ENCODE results near the gene FAM171A1.

The FAM171A1 gene

GRCh38 chr10:15265056-15265455 is 106.0 kb downstream of the FAM171A1 start:
- Histone ChIP-seq H4K91ac (ENCODE audit: low read depth, low read length, poor library complexity) (no peak overlapping the region), H2BK120ac (ENCODE audit: low read depth, low read length) (no peak overlapping the region), H3K9me3 (replicated peaks in 1 of 2; ENCODE audit: control insufficient read depth in 2 of 2, insufficient read depth in 1 of 2, low read depth in 1 of 2, low read length in 2 of 2) (peaks cover 9 to 12% of the 10 kb centered on the region in 2 donors), H2BK12ac (ENCODE audit: low read length) (no peak overlapping the region), H2AFZ (ENCODE audit: low read length) (no peak overlapping the region), H3K18ac (ENCODE audit: low read length) (no peak overlapping the region), H3K79me1 (ENCODE audit: low read depth, low read length) (peaks cover under 1% of the 10 kb centered on the region), H2BK15ac (ENCODE audit: low read length) (no peak overlapping the region), H3K14ac (ENCODE audit: low read length) (no peak overlapping the region), H3K27ac (replicated peaks; ENCODE audit: low read length) (no peak overlapping the region), H2AK5ac (ENCODE audit: low read depth, low read length) (no peak overlapping the region), H3K4me1 (ENCODE audit: control insufficient read depth in 2 of 2, insufficient read depth in 1 of 2, low read depth in 1 of 2, low read length in 2 of 2) (no peaks in the 10 kb centered on the region), H3K27me3 (ENCODE audit: control insufficient read depth in 3 of 3, insufficient read depth in 3 of 3, low read depth in 1 of 3, low read length in 3 of 3) (no peaks in the 10 kb centered on the region), H2BK5ac (ENCODE audit: low read length) (no peak overlapping the region), H3K4me3 (ENCODE audit: low read length in 2 of 2) (no peak overlapping the region), H3K9ac (ENCODE audit: low read depth, low read length, poor library complexity) (no peak overlapping the region), H3K4ac (ENCODE audit: low read length) (no peak overlapping the region), H3K23ac (ENCODE audit: low read depth, low read length, poor library complexity) (no peak overlapping the region), H3K36me3 (replicated peaks in 1 of 2; ENCODE audit: control insufficient read depth in 2 of 2, insufficient read depth in 2 of 2, low read length in 2 of 2) (peaks cover 10 to 32% of the 10 kb centered on the region in 2 donors), H4K8ac (ENCODE audit: low read depth, low read length) (no peak overlapping the region), H3K4me2 (ENCODE audit: insufficient read depth, low read length, poor library complexity, severe bottlenecking) (no peak overlapping the region)
- no CpG with 5 or more reads among the region's 7 CpGs for WGBS, 2 donors (ENCODE audit: extremely low coverage in 2 of 2, insufficient read length in 2 of 2, insufficient replicate concordance in 1 of 2)
- no peak for DNase-seq (ENCODE audit: low spot score)

GRCh38 chr10:15263657-15264323 is 107.3 kb downstream of the FAM171A1 start:
- H2BK15ac ChIP-seq (ENCODE audit: low read length) = no peak overlapping the region
- no peak overlapping the region for H2BK12ac ChIP-seq (ENCODE audit: low read length)
- DNase-seq (ENCODE audit: low spot score) = no peak
- H2BK5ac ChIP-seq (ENCODE audit: low read length) = no peak overlapping the region
- H3K27me3 ChIP-seq (ENCODE audit: control insufficient read depth in 3 of 3, insufficient read depth in 3 of 3, low read depth in 1 of 3, low read length in 3 of 3) = no peaks in the 10 kb centered on the region
- H2AFZ ChIP-seq (ENCODE audit: low read length) = no peak overlapping the region
- peaks cover 0 to 2% of the 10 kb centered on the region in 2 donors for H3K9me3 ChIP-seq (replicated peaks in 1 of 2; ENCODE audit: control insufficient read depth in 2 of 2, insufficient read depth in 1 of 2, low read depth in 1 of 2, low read length in 2 of 2)
- H3K4ac ChIP-seq (ENCODE audit: low read length) = no peak overlapping the region
- no peak overlapping the region for H3K4me3 ChIP-seq (ENCODE audit: low read length in 2 of 2)
- no peak overlapping the region for H3K18ac ChIP-seq (ENCODE audit: low read length)
- no peak overlapping the region for H2BK120ac ChIP-seq (ENCODE audit: low read depth, low read length)
- no peak overlapping the region for H3K9ac ChIP-seq (ENCODE audit: low read depth, low read length, poor library complexity)
- no peak overlapping the region for H2AK5ac ChIP-seq (ENCODE audit: low read depth, low read length)
- no peak overlapping the region for H3K27ac ChIP-seq (replicated peaks; ENCODE audit: low read length)
- H3K14ac ChIP-seq (ENCODE audit: low read length) = no peak overlapping the region
- peaks cover 4 to 22% of the 10 kb centered on the region in 2 donors for H3K36me3 ChIP-seq (replicated peaks in 1 of 2; ENCODE audit: control insufficient read depth in 2 of 2, insufficient read depth in 2 of 2, low read length in 2 of 2)
- no peak overlapping the region for H4K91ac ChIP-seq (ENCODE audit: low read depth, low read length, poor library complexity)
- no peak overlapping the region for H3K23ac ChIP-seq (ENCODE audit: low read depth, low read length, poor library complexity)
- no peak overlapping the region for H4K8ac ChIP-seq (ENCODE audit: low read depth, low read length)
- WGBS, 2 donors (ENCODE audit: extremely low coverage in 2 of 2, insufficient read length in 2 of 2, insufficient replicate concordance in 1 of 2) = 100% methylated on average over 5 of the region's 8 CpGs
- no peaks in the 10 kb centered on the region for H3K4me1 ChIP-seq (ENCODE audit: control insufficient read depth in 2 of 2, insufficient read depth in 1 of 2, low read depth in 1 of 2, low read length in 2 of 2)
- no peak overlapping the region for H3K4me2 ChIP-seq (ENCODE audit: insufficient read depth, low read length, poor library complexity, severe bottlenecking)
- no peaks in the 10 kb centered on the region for H3K79me1 ChIP-seq (ENCODE audit: low read depth, low read length)

GRCh38 chr10:15262036-15262713 is 108.9 kb downstream of the FAM171A1 start:
- H3K4ac ChIP-seq (ENCODE audit: low read length) = no peak overlapping the region
- no peaks in the 10 kb centered on the region for H3K79me1 ChIP-seq (ENCODE audit: low read depth, low read length)
- H3K18ac ChIP-seq (ENCODE audit: low read length) = no peak overlapping the region
- no peak overlapping the region for H2AFZ ChIP-seq (ENCODE audit: low read length)
- H4K8ac ChIP-seq (ENCODE audit: low read depth, low read length) = no peak overlapping the region
- H3K27ac ChIP-seq (replicated peaks; ENCODE audit: low read length) = no peak overlapping the region
- no peak overlapping the region for H3K4me3 ChIP-seq (ENCODE audit: low read length in 2 of 2)
- no peaks in the 10 kb centered on the region for H3K9me3 ChIP-seq (replicated peaks in 1 of 2; ENCODE audit: control insufficient read depth in 2 of 2, insufficient read depth in 1 of 2, low read depth in 1 of 2, low read length in 2 of 2)
- H2AK5ac ChIP-seq (ENCODE audit: low read depth, low read length) = no peak overlapping the region
- no peaks in the 10 kb centered on the region for H3K4me1 ChIP-seq (ENCODE audit: control insufficient read depth in 2 of 2, insufficient read depth in 1 of 2, low read depth in 1 of 2, low read length in 2 of 2)
- H3K36me3 ChIP-seq (replicated peaks in 1 of 2; ENCODE audit: control insufficient read depth in 2 of 2, insufficient read depth in 2 of 2, low read length in 2 of 2) = peaks cover 0 to 16% of the 10 kb centered on the region in 2 donors
- H3K23ac ChIP-seq (ENCODE audit: low read depth, low read length, poor library complexity) = no peak overlapping the region
- H3K9ac ChIP-seq (ENCODE audit: low read depth, low read length, poor library complexity) = no peak overlapping the region
- DNase-seq (ENCODE audit: low spot score) = no peak
- no peaks in the 10 kb centered on the region for H3K27me3 ChIP-seq (ENCODE audit: control insufficient read depth in 3 of 3, insufficient read depth in 3 of 3, low read depth in 1 of 3, low read length in 3 of 3)
- H4K91ac ChIP-seq (ENCODE audit: low read depth, low read length, poor library complexity) = no peak overlapping the region
- H2BK5ac ChIP-seq (ENCODE audit: low read length) = no peak overlapping the region
- H2BK12ac ChIP-seq (ENCODE audit: low read length) = no peak overlapping the region
- H2BK15ac ChIP-seq (ENCODE audit: low read length) = no peak overlapping the region
- no peak overlapping the region for H3K14ac ChIP-seq (ENCODE audit: low read length)
- WGBS, 2 donors (ENCODE audit: extremely low coverage in 2 of 2, insufficient read length in 2 of 2, insufficient replicate concordance in 1 of 2) = no CpG with 5 or more reads among the region's 10 CpGs
- H3K4me2 ChIP-seq (ENCODE audit: insufficient read depth, low read length, poor library complexity, severe bottlenecking) = no peak overlapping the region
- H2BK120ac ChIP-seq (ENCODE audit: low read depth, low read length) = no peak overlapping the region

DNA sequence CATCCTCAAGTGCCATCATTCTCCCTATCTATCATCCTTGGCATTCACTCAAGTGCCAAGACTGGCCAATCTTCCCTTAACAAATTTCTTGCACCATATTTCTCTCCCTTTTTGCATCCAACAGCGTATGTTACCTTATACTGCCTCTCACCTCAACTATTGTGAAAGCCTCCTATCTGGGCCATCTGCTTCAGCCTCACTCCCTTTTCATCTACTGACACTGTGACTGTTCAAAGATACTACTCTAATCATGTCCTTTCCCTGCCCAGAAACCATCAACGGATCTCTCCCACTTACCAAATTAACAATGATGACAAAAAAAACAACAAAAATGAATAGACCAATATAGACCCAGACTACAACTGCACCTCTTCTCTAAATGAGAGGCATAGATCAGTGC is 112.0 kb downstream of the FAM171A1 start:
- Histone ChIP-seq H2BK15ac (ENCODE audit: low read length) (no peak overlapping the region), H2AFZ (ENCODE audit: low read length) (no peak overlapping the region), H3K9me3 (replicated peaks in 1 of 2; ENCODE audit: control insufficient read depth in 2 of 2, insufficient read depth in 1 of 2, low read depth in 1 of 2, low read length in 2 of 2) (no peaks in the 10 kb centered on the region), H3K9ac (ENCODE audit: low read depth, low read length, poor library complexity) (no peak overlapping the region), H2BK5ac (ENCODE audit: low read length) (no peak overlapping the region), H2BK120ac (ENCODE audit: low read depth, low read length) (no peak overlapping the region), H3K27ac (replicated peaks; ENCODE audit: low read length) (no peak overlapping the region), H3K4me2 (ENCODE audit: insufficient read depth, low read length, poor library complexity, severe bottlenecking) (no peak overlapping the region), H3K4me1 (ENCODE audit: control insufficient read depth in 2 of 2, insufficient read depth in 1 of 2, low read depth in 1 of 2, low read length in 2 of 2) (peaks cover 7 to 12% of the 10 kb centered on the region in 2 donors), H2BK12ac (ENCODE audit: low read length) (no peak overlapping the region), H3K36me3 (replicated peaks in 1 of 2; ENCODE audit: control insufficient read depth in 2 of 2, insufficient read depth in 2 of 2, low read length in 2 of 2) (peaks cover 0 to 6% of the 10 kb centered on the region in 2 donors), H4K91ac (ENCODE audit: low read depth, low read length, poor library complexity) (no peak overlapping the region), H3K4me3 (ENCODE audit: low read length in 2 of 2) (no peak overlapping the region), H3K14ac (ENCODE audit: low read length) (no peak overlapping the region), H3K27me3 (ENCODE audit: control insufficient read depth in 3 of 3, insufficient read depth in 3 of 3, low read depth in 1 of 3, low read length in 3 of 3) (no peaks in the 10 kb centered on the region), H4K8ac (ENCODE audit: low read depth, low read length) (no peak overlapping the region), H3K23ac (ENCODE audit: low read depth, low read length, poor library complexity) (no peak overlapping the region), H3K4ac (ENCODE audit: low read length) (no peak overlapping the region), H3K18ac (ENCODE audit: low read length) (no peak overlapping the region), H3K79me1 (ENCODE audit: low read depth, low read length) (no peaks in the 10 kb centered on the region), H2AK5ac (ENCODE audit: low read depth, low read length) (no peak overlapping the region)
- no peak for DNase-seq (ENCODE audit: low spot score)
- WGBS, 2 donors (ENCODE audit: extremely low coverage in 2 of 2, insufficient read length in 2 of 2, insufficient replicate concordance in 1 of 2) = no CpG with 5 or more reads among the region's 2 CpGs

Data from neuronal stem cell (in vitro differentiated cells).